ENCODE results near the gene ATP2C1.
A peak's percentile ranks its signal among the peaks of the same experiment; 100 is the strongest.

The ATP2C1 gene

DNA sequence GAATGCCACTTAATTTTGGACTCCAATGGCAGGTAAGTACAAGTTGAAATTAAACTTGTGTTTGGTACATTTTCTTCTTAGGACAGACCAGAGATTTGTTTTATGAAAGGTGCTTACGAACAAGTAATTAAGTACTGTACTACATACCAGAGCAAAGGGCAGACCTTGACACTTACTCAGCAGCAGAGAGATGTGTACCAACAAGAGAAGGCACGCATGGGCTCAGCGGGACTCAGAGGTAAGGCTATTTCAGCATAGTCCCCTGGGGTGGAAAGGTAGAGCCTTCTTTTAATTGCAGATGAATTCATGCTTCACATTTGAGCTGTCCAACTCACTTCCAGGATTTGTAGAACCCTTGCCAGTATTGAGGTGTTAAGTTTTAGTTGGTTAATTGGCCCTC lies 81.4 kb downstream of the ATP2C1 start:
- ATAC-seq = no peak
- DNase-seq = no peak

DNA sequence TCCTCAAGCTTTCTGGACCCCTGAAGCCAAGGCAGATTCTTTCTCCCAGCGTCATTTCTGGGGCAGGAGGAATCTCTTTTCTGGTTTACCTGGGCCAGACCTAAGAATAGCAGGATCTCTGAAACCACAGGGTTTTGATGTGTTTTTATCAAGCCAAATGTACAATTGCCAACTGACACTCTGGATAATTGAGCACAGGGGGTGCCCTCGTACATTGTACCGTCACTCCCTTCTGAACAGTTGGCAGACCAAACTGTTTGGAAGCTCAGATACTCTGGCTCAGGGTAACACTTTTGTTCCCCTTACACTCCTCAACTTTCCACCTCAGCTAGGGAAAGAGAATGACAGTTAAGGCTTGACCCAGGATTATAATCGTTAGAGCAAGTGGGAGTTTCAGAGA lies 82.8 kb downstream of the ATP2C1 start:
- ATAC-seq (no peak), DNase-seq (no peak)

DNA sequence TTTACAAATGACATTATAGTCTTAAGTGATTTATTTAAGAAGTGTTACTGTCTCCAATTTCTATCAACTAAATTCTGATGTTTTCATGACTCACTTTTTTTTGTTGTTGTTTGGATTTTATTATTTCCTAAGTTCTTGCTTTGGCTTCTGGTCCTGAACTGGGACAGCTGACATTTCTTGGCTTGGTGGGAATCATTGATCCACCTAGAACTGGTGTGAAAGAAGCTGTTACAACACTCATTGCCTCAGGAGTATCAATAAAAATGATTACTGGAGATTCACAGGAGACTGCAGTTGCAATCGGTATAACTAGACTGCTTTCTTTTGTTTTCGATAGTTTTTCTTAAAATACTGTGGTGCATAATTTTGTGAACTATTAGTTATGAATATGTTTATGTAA lies 85.2 kb downstream of the ATP2C1 start:
- ATAC-seq (no peak), DNase-seq (no peak)

DNA sequence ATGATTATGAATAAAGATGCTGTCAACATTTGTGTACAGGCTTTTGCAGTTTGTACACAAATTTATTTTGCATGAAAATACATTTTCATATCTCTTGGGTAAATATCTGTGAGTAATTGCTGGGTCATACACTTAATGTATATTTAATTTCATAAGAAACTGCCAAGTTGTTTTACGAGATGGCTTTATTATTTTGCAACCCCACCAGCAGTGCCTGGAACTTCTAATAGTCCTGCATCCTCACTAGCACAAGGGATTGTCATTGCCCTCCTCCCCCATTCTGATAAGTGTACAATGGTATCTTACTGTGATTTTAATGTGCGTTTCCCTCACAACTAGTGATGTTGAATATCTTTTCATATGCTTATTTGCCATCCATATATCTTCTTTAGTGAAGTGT lies 87.6 kb downstream of the ATP2C1 start:
- no peak for ATAC-seq
- no peak for DNase-seq

DNA sequence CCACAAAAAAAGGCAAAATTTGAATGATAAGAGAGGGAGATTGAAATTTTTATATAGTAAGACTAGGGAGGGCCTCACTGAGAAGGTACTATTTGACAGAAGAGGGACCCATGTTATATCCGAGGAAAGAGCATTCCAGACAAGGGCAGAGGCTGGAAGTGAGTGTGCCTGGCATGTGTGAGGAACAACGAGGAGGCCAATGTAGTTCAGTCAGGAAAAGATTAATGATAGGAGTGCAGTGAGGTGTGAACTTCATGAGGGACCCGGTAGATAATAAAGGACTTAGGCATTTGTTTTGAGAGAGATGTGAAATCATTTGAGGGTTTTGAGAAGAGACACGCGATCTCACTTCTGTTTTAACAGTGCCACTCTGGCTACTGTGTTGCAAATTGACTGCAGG lies 96.4 kb downstream of the ATP2C1 start:
- ATAC-seq (no peak), DNase-seq (no peak)

DNA sequence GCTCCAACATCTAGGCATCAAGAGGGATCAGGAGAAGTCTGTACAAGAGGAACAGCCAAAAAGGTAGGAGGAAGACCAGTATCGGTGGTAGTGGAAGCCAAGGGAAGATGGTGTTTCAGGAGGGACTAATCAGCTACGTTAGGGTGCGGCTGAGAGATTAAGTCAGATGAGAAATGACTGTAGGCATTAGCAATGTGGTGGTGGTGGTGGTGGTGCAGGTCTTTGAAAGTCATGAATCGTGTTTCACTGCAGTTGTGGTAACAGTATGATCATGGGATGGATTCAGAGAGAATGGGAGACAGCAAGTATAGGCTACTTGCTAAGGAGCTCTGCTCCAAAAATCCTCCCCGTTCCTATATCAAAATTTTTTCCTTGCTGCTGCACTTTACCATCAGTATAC lies 97.2 kb downstream of the ATP2C1 start:
- ATAC-seq (no peak), DNase-seq (no peak)

DNA sequence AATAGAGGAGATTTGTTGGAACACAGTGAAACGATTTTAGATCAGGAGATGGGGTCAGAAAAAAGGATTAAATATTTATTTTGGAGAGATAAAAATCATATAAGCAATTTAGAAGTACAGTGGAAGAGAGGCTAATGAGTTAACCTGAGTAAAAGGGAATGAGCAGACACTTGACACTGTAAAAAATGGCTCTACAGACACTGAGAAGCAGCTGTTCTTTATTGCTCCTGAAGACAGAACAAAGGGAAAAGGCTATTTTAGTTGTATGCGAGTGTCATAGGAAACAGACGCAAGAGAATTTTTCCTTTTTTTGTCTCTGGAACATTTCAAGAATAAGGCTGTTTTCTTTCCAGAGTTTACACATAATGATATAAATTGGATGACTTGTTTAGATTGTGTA lies 98.5 kb downstream of the ATP2C1 start:
- DNase-seq (no peak), ATAC-seq (no peak)

DNA sequence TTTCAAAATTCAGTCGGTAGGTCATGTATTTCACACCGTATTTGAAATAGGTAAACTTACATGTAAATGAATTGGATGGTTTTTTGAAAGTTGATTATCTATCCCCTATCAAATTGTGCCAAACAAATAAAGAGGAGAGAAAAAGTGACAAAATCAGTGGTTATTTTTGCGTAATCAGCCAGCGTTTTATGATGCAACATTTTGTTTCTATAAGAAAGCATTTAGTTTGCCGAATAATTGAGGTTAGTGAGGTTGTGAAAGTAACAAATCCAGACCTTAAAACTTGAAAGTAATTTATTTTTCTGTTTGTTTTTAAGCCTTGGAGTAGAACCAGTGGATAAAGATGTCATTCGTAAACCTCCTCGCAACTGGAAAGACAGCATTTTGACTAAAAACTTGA lies 103.4 kb downstream of the ATP2C1 start:
- DNase-seq (no peak), ATAC-seq (no peak)

DNA sequence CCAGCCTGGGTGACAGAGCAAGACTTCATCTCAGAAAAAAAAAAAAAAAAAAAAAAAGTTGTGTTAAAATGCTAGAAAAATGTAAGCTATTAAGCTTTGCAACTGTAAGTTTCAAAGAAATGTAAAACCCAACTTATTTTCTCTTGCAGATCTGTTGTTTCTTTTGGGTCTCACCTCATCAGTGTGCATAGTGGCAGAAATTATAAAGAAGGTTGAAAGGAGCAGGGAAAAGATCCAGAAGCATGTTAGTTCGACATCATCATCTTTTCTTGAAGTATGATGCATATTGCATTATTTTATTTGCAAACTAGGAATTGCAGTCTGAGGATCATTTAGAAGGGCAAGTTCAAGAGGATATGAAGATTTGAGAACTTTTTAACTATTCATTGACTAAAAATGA lies 107.2 kb downstream of the ATP2C1 start:
- no peak for DNase-seq
- no peak for ATAC-seq

DNA sequence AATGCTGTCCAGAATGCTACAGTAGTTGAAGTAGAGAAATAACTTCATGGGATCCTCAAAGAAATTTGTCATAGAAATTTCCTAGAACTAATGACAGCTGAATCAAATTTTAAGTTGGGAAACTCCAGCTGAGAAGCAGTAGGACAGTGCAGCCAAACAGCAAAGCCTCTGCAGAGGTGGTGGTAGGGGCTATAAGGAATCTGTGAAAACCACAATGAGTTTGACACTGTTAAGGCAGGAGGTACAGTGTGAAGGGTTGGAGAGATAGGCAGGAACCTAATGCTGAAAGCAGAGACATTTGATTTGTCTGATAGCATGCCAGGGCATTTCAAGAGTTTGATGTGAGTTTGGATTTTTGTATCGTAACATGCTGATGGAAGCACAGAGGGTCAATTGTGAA lies 110.7 kb downstream of the ATP2C1 start:
- DNase-seq (no peak), ATAC-seq (peak; percentile 55)

DNA sequence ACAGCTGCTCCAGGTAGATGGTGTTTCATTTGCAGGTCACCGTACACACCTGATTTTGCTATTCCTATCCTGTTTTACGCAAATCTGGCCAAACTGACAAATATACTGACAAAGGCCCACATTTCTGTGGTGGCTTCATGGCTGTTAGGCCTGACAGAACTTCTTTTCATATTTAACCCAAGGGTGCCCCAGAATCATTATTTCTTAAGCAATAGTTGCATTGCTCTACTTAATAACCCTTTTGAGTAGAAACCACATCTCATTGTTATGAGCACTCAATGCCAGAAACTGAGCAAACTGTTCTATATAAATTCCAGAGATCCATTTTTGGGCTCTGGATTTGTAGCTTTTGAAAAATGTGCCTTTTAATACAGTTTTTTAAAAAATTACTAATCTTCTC lies 113.4 kb downstream of the ATP2C1 start:
- DNase-seq (no peak), ATAC-seq (no peak)

DNA sequence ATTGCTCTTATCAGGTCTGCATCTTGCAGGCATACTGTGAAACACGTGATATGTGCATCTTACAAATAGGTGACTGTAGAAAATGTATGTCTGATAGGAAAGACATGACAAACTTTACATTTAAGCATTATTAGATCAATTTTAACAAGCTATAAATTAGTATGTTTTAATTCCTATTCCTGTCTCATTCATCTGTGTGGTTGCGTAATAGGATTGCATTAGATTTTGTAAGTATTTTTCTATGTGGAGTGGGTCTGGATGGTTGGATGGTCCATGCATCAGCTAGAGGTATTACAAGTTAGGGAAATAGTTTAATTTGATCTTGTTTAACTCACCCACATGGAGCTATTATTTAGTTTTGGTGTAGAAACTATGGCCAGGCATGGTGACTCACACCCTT lies 113.9 kb downstream of the ATP2C1 start:
- ATAC-seq = no peak
- no peak for DNase-seq

DNA sequence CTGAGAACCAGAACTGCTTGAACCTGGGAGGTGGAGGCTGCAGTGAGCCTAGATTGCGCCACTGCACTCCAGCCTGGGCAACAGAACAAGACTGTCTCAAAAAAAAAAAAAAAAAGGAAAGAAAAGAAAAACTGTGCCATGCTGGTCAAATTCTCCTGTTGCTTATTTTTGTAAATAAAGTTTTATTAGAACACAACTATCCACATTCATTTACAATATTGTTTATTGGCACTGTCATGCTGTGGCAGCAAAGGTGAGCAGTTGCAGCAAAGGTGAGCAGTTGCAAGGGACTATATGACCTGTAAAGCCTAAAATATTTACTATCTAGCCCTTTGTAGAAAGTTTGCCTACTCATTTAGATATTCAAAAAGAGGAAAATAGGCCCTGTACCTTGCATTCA lies 114.4 kb downstream of the ATP2C1 start:
- ATAC-seq (no peak), DNase-seq (no peak)

DNA sequence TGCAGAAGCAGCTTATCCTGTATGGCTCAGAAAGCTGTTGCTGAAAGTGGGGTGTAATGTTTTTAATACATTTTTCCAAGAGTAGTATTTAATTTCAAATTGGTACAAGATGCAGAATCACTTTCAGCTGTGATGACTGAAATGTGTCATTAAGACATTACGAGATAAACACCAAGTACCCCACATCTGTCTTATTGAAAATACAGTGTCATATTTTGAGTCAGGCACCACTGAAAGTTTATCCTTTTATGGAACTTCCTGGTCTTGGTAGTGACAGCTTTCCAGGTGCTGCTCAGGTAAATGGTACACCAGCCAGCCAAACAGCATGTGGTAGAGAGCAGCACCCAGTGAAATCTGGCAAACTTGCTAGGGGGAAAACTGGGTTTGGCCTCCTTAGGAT lies 115.8 kb downstream of the ATP2C1 start:
- DNase-seq (no peak), ATAC-seq (no peak)

DNA sequence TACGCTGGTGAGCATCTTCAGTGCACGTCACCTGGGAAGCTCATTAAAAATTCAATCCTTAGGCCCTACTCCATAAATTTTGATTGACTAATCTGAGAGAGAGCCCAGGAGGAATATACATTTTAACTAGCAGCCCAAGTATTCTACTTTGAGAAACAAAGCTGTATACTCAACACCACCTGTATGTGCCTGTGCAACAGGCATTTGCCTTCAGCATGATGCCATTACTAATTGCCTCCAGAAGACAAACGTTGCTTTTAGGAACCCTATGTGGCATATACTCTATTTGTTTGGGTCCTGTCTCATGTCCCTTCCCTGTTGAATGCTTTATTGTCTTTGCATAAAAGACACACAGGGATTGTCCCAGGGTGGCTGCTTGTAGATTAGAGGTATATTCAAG lies 125.1 kb downstream of the ATP2C1 start:
- ATAC-seq (no peak), DNase-seq (no peak)

DNA sequence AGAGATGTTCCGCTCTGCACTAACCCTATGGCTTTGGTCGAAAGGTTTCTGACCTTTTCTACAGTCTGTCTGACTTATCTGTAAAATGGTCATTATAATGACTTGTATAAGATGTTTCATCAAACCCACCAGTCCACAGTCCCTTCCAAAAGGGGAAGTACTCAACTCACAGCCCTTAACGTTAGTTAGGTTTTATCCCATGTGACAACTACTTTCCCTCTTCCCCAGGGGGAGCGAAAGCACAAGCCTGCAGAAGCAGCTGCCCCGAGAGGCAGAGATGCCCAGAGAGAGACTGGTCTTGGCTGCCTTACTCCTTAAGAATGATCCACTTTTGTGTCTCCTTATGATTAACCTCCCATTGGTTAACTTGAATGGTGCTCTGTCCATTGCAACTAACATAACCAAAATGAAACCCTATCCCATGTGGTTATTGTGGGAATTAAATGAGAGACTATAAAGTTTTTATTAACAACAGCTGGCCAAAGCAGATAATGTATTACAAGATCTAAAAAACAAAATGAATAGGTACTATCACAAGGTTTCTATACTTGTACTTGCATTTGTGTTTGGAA lies 126.3 kb downstream of the ATP2C1 start:
- DNase-seq (no peak), ATAC-seq (peak; percentile 60)

DNA sequence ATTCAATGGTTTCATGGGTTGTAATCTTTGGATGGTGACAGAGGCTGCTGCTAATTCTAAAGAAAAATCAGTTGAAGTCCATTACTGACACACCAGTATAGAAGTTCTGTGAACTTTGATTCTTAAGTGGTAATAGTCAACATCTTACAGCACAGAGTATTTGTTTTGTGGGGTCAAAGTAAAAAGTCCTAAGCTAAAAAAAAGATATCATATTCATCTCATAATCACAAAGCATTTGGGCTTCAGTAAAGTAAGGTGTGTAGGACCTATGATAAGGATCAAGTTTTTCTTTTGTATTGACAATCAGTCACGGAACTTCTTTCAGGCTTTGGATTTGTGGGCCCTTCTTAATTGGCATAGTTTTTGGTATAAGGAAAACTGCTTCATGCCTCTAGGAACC lies 131.7 kb downstream of the ATP2C1 start:
- DNase-seq = no peak
- no peak for ATAC-seq

DNA sequence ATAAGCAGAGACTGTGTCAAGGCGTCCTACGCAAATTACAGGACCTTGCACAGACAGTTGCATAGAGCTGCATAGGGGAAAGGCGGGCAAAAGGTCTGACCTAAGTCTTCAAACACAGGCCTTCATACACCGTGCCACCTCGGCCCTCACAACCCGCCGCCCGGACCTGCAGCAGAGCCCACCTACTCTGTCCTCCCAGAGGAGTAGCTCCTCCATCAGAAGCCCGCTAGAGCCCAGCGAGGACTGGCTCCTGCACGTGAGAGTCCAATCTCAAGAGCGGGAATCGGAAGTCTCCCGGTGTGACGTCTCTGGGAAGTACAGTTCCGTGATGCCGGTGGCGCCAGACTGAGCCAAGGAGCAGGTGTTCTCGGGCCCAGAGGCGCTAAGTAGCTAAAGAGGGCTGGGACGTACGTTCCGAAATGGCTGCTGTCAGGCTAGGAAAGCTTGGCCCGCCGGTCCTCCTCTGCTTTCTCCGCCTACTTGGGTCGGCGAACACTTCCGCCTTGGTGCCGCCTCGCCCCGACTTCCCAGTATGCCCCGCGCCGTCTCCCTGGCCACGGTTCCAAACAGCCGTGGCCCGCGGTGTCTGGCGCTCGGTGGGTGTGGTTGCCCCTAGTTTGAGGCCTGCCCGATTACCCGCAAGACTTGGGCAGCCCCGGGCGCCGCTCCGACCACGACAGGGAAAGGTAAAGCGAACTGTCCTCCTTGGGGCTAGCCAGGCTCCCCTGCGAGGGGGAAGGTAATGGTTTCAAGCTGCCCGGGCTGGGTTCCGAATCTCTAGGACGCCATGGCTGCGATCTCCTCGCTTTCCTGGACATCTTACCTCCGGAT lies 132.7 kb downstream of the ATP2C1 start, which contains the start of the genes ASTE1 and NEK11:
Gene ASTE1 (minus strand): TSS at position 505 of the 831 bp plus-strand sequence. CDS start 1,519 bp downstream, outside the sequence.
Gene NEK11 (plus strand): TSS at position 557 of the 831 bp plus-strand sequence. CDS start 2,832 bp downstream, outside the sequence.
- ATAC-seq (peak; percentile 99), DNase-seq (peak; percentile 90)

DNA sequence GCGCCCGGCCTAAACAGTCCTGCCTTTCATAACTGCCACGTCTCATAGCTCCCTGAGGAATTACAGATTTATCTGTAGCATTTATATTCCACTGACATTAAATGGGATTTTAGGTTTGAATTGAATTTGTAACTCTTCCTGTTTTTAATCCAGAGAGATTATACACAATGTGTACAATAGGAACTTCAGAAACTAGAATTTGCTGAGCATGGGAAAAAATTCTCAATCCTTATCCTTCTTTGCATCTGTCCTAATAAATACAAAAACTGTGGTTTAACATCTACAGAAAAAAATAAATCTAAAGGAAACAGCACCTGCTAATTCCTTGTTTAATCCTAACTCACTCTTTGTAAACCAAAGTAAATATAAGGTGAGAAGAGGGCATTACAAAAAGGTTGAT lies 135.0 kb downstream of the ATP2C1 start:
- no peak for DNase-seq
- no peak for ATAC-seq

DNA sequence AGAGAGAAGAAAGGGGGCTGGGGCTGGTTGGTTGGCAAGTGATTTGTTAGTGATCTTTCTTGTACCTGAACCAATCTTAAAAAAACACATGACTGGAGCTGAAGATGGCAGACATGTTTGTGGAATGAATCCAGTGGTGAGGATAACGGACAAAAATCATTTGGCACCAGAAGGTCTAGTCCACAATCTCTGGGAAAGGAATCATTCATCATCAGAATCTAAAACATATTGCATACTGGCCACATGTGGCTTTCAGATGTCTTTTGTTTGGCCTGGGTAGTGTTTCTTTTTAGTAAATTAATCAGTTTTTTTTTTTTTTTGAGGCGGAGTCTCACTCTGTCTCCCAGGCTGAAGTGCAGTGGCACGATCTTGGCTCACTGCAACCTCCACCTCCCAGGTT lies 137.8 kb downstream of the ATP2C1 start:
- ATAC-seq = no peak
- DNase-seq = no peak

DNA sequence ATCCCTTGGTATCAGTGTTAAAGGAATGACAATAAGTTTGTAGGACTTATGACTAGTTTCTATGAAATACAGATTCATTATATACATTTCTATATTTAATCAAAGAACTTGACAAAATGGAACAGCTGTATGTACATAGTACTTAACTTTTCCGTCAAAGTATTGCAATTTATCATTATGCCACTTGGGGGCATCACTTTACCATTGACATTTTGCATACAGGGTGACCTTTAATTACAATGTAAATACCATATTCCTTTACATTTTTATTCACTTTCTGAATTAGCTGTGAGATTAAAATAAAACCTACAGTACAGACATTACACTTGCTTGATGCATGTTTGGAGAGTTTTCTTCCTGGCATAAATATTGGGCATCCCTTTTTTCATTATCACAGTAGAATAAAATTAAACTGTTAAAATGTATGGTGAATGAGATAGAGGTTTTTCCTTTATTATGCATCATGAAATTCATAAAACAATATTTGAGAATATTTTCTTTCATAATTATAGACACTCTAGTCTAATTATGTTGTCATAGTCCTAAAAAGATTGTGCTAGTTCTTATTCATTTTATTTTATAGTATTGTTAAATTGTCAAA lies 139.7 kb downstream of the ATP2C1 start:
- ATAC-seq (no peak), DNase-seq (peak; percentile 11)

DNA sequence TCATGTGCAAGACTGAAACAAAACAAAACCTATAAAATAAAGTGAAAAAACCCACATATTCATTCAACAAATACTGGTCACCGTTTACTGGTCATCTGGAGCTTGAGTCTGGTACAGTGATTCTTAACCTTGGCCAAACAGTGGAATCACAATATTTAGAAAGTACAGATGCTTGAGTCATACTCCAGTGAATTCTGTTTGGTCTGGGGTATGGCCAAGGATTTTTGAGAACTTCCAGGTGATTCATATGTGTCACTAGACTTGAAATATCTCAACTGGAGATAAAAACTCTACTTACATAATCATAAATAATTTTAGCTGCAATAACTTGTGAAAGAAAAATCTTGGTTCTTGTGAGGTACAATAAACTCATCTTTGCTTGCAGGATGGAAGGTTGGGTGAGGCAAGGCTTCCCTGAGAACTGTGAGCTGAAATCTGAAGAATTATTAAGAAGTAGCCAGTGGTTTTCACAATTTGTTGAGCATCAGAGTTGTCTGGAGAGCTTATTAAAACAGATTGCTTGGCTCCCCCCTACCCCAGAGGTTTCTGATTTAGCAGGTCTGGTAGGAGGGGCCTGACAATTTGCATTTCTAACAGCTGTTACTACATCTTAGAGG lies 142.4 kb downstream of the ATP2C1 start:
- ATAC-seq (no peak), DNase-seq (no peak)

DNA sequence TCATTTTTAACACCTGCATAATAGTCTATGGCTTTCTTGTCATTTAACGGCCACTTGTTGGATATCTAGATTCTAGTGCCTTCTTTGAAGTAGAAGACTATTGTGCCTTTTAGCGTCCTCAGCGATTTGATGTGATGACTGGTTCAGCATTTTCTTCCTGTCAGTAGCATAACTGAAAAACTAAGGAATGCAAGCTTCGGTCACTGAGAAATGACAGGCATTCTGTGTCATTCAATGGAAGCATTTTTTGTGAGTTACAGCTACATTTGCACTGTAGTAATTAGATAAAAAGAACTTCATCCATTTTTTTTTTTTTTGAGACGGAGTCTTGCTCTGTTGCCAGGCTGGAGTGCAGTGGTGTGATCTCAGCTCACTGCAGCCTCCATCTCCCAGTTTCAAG lies 143.1 kb downstream of the ATP2C1 start:
- ATAC-seq = no peak
- DNase-seq = no peak

Data from stimulated activated naive CD8-positive, alpha-beta T cell treated with anti-CD3 and anti-CD28 coated beads, Interleukin-15, Interleukin-2, amounts not matched to agents 100 U/mL and 50 U/mL, for 24 hours (primary cell).